Measurements from ENCODE around the gene SLC35E4.
"Not testable (repeated sequence)": the region's sequence is repeated elsewhere in the genome, so short reads cannot be mapped to it uniquely, and the experiment has no call there.

Gene SLC35E4

DNA sequence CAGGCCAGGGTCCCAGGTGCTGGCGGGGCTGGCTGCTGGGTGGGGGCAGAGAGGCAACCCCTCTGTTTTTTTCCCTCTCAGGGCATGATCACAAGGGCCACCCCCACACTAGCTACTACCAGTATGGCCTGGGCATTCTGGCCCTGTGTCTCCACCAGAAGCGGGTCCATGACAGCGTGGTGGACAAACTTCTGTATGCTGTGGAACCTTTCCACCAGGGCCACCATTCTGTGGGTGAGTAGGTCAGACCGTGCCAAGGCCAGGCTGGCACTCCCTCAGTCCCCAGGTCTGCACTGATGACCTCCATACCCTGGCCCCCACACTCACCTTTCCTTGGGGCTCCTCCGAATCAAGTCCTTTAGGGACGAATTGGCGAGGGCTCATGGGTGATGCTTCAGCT lies 21.3 kb upstream of the SLC35E4 start:
- H3K27ac ChIP-seq = no peak overlapping the region
- H3K27me3 ChIP-seq (replicated peaks) = no peaks in the 10 kb centered on the region
- no peak overlapping the region for H3K4me3 ChIP-seq (ENCODE audit: low read depth, low read length)
- no peaks in the 10 kb centered on the region for H3K36me3 ChIP-seq (replicated peaks)
- in situ Hi-C loops (cut with HindIII; ENCODE audit: low pct_ligation_motif_present, low sequenced_read_pairs) = no loop called here
- no peak for DNase-seq
- TF ChIP-seq, protein P1, sequence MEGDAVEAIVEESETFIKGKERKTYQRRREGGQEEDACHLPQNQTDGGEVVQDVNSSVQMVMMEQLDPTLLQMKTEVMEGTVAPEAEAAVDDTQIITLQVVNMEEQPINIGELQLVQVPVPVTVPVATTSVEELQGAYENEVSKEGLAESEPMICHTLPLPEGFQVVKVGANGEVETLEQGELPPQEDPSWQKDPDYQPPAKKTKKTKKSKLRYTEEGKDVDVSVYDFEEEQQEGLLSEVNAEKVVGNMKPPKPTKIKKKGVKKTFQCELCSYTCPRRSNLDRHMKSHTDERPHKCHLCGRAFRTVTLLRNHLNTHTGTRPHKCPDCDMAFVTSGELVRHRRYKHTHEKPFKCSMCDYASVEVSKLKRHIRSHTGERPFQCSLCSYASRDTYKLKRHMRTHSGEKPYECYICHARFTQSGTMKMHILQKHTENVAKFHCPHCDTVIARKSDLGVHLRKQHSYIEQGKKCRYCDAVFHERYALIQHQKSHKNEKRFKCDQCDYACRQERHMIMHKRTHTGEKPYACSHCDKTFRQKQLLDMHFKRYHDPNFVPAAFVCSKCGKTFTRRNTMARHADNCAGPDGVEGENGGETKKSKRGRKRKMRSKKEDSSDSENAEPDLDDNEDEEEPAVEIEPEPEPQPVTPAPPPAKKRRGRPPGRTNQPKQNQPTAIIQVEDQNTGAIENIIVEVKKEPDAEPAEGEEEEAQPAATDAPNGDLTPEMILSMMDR (IDR thresholded peaks at IDR 0.05; ENCODE audit: low read depth, low read length, missing control alignments) = no peak

DNA sequence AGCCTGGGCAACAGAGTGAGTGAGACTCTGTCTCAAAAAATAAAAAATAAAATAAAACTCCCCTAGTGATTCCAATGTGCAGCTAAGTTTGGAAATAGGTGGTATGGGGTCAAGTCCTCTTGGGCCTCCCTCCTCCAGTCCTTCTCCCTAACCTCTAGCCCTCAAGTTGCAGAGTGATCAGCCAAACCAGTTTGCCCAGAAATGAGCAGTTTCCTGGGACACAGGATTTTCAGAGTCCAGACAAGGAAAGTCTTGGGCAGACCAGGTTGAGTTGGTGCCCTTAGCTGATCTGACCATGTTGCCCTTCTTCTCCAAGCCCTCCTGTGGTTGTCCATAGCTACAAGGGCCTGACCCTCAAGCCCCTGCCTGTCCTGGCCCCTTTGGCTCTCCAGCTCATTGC lies 20.7 kb upstream of the SLC35E4 start:
- DNase-seq = no peak
- TF ChIP-seq, protein P1 (IDR thresholded peaks at IDR 0.05; ENCODE audit: low read depth, low read length, missing control alignments) = no peak
- H3K27me3 ChIP-seq (replicated peaks) = no peaks in the 10 kb centered on the region
- no peaks in the 10 kb centered on the region for H3K36me3 ChIP-seq (replicated peaks)
- in situ Hi-C loops (cut with HindIII; ENCODE audit: low pct_ligation_motif_present, low sequenced_read_pairs) = no loop called here
- no peak overlapping the region for H3K27ac ChIP-seq
- H3K4me3 ChIP-seq (ENCODE audit: low read depth, low read length) = no peak overlapping the region

DNA sequence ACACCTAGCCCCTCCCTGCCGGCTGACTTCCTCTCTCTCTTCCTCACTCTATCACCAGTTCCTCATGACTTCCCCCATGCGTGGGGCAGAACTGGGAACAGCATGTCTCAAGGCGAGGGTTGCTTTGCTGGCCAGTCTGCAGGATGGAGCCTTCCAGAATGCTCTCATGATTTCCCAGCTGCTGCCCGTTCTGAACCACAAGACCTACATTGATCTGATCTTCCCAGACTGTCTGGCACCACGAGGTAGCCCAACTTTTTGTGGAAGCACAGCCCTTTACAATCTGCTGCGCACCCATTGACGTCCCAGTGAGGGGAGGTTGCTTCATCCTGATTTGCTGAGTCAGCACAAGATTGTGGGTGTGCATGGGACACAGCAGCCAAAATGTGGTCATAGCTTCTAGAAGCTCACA lies 20.0 kb upstream of the SLC35E4 start:
- H3K27me3 ChIP-seq (replicated peaks) = no peaks in the 10 kb centered on the region
- H3K4me3 ChIP-seq (ENCODE audit: low read depth, low read length) = no peak overlapping the region
- no peak overlapping the region for H3K27ac ChIP-seq
- TF ChIP-seq, protein P1 (IDR thresholded peaks at IDR 0.05; ENCODE audit: low read depth, low read length, missing control alignments) = no peak
- in situ Hi-C loops (cut with HindIII; ENCODE audit: low pct_ligation_motif_present, low sequenced_read_pairs) = no loop called here
- H3K36me3 ChIP-seq (replicated peaks) = no peaks in the 10 kb centered on the region
- no peak for DNase-seq

DNA sequence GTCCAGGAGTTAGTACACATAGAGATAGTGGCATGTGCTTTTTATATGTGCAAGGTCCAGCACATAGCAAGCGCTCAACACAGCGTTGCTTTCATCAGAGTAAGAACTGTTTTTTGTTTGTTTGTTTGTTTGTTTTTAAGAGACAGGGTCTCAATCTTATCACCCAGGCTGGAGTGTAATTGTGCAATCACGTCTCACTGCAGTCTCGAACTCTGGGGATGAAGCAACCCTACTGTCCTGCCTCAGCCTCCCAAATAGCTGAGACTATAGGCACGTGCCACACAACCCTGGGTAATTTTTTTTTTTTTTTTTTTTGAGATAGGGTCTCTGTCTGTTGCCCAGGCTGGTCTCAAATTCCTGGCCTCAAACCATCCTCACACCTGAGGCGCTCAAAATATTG lies 17.8 kb upstream of the SLC35E4 start:
- no peaks in the 10 kb centered on the region for H3K36me3 ChIP-seq (replicated peaks)
- in situ Hi-C loops (cut with HindIII; ENCODE audit: low pct_ligation_motif_present, low sequenced_read_pairs) = no loop called here

DNA sequence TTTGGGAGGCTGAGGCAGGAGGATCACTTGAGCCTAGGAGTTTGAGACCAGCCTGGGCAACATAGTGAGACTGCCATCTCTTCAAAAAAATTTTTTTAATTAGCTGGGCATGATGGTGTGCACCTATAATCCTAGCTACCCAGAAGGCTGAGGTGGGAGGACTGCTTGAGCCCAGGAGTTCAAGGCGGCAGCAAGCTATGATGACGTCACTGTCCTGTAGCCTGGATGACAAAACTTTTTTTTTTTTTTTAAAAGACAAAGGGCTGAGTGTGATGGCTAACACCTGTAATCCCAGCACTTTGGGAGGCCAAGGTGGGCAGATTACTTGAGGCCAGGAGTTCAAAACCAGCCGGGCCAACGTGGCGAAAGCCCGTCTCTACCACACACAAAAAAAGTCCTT lies 15.7 kb upstream of the SLC35E4 start:
- H3K36me3 ChIP-seq (replicated peaks); in situ Hi-C loops (cut with HindIII; ENCODE audit: low pct_ligation_motif_present, low sequenced_read_pairs); H3K27ac ChIP-seq; H3K4me3 ChIP-seq (ENCODE audit: low read depth, low read length); H3K27me3 ChIP-seq (replicated peaks); DNase-seq: not testable (repeated sequence)

More for the DNA sequence above, 17.8 kb upstream of the SLC35E4 start:
- Histone ChIP-seq H3K4me3 (ENCODE audit: low read depth, low read length) (no peak overlapping the region), H3K27me3 (replicated peaks) (no peaks in the 10 kb centered on the region), H3K27ac (no peak overlapping the region)
- no peak for DNase-seq
- TF ChIP-seq, protein P1 (IDR thresholded peaks at IDR 0.05; ENCODE audit: low read depth, low read length, missing control alignments) = no peak

DNA sequence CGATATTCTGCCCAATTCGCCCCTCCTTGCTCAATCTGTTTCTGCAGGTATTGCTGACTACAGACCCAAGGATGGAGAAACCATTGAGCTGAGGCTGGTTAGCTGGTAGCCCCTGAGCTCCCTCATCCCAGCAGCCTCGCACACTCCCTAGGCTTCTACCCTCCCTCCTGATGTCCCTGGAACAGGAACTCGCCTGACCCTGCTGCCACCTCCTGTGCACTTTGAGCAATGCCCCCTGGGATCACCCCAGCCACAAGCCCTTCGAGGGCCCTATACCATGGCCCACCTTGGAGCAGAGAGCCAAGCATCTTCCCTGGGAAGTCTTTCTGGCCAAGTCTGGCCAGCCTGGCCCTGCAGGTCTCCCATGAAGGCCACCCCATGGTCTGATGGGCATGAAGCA lies 9.2 kb upstream of the SLC35E4 start:
- no peak for DNase-seq
- H3K36me3 ChIP-seq (replicated peaks) = no peaks in the 10 kb centered on the region
- in situ Hi-C loops (cut with HindIII; ENCODE audit: low pct_ligation_motif_present, low sequenced_read_pairs) = no loop called here
- H3K27ac ChIP-seq = no peak overlapping the region
- no peak overlapping the region for H3K4me3 ChIP-seq (ENCODE audit: low read depth, low read length)
- H3K27me3 ChIP-seq (replicated peaks) = no peaks in the 10 kb centered on the region
- TF ChIP-seq, protein P1 (IDR thresholded peaks at IDR 0.05; ENCODE audit: low read depth, low read length, missing control alignments) = no peak
